IMR-90 (cell line): ENCODE measurements around the gene SPACA7. TPM values are rescaled to one million over a fixed set of nuclear protein-coding genes. Genes with fewer than 3 reads are reported as not detected.

Source experiments
- ATAC-seq: fragments of 200-7000 bp; cut with Tn5 transposase; 2 replicates; pipeline ENCODE4 v1.9.1; 2020; ENCODE audit warnings: low read depth, mild to moderate bottlenecking, moderate library complexity
- BruUV-seq: library from RNA; stranded (reverse); fragments of 400-500 nt; replicated peaks from 2 replicates; lab custom pipeline; 2021; lab: Mats Ljungman, UMichigan
- CTCF ChIA-PET: fragments of 300-600 bp; formaldehyde crosslinking; extraction: SDS; loops from one replicate; lab custom pipeline; 2021; ENCODE audit warnings: antibody characterized with exemption; lab: Yijun Ruan, JAX
- POLR2A ChIA-PET: fragments of 300-600 bp; sonication (Branson Sonifier 250); formaldehyde crosslinking; loops from one replicate; lab custom pipeline; 2022; ENCODE audit warnings: antibody characterized with exemption; ENCODE audit not compliant: unreplicated experiment; lab: Charles Lee
- DNase-seq: peaks from one replicate; pipeline ENCODE4 v3.0.0; 2013
- H2AFZ ChIP-seq: replicated peaks from 2 replicates; pipeline ENCODE3; 2013; ENCODE audit warnings: low read length, mild to moderate bottlenecking; ENCODE audit not compliant: poor library complexity
- H2AK5ac ChIP-seq: 2 replicates; pipeline ENCODE4 v1.6.1; 2013; ENCODE audit warnings: low read depth, low read length, inconsistent platforms
- H2AK9ac ChIP-seq: replicated peaks from 2 replicates; pipeline ENCODE3; 2013; ENCODE audit warnings: mild to moderate bottlenecking, low read depth, low read length, moderate library complexity; ENCODE audit not compliant: poor library complexity
- H2BK120ac ChIP-seq: 2 replicates; pipeline ENCODE4 v1.6.1; 2013; ENCODE audit warnings: low read depth, low read length, inconsistent platforms
- H2BK15ac ChIP-seq: 3 replicates; pipeline ENCODE4 v1.6.1; 2013; ENCODE audit warnings: low read depth, low read length, inconsistent platforms
- H2BK20ac ChIP-seq: 2 replicates; pipeline ENCODE4 v1.6.1; 2013; ENCODE audit warnings: low read depth, mild to moderate bottlenecking, inconsistent platforms, low read length, moderate library complexity
- H2BK5ac ChIP-seq: 2 replicates; pipeline ENCODE4 v1.6.1; 2013; ENCODE audit warnings: mild to moderate bottlenecking, low read depth, low read length, inconsistent platforms; ENCODE audit not compliant: poor library complexity, severe bottlenecking
- H3K14ac ChIP-seq: replicated peaks from 2 replicates; pipeline ENCODE4 v1.6.1; 2013; ENCODE audit warnings: low read depth, low read length, inconsistent platforms
- H3K18ac ChIP-seq: 2 replicates; pipeline ENCODE4 v1.6.1; 2013; ENCODE audit warnings: low read depth, low read length, control low read depth
- H3K23ac ChIP-seq: 2 replicates; pipeline ENCODE4 v1.6.1; 2013; ENCODE audit warnings: low read depth, low read length, inconsistent platforms
- H3K27ac ChIP-seq: 2 replicates; pipeline ENCODE4 v1.5.1; 2013; ENCODE audit warnings: mild to moderate bottlenecking, control low read depth, low read length; ENCODE audit not compliant: insufficient read depth
- H3K27me3 ChIP-seq: 2 replicates; pipeline ENCODE4 v1.6.1; 2013; ENCODE audit warnings: low read length; ENCODE audit not compliant: control insufficient read depth, insufficient read depth
- H3K36me3 ChIP-seq: 2 replicates; pipeline ENCODE4 v1.6.1; 2013; ENCODE audit warnings: low read length, mixed read lengths; ENCODE audit not compliant: control insufficient read depth, insufficient read depth
- H3K4ac ChIP-seq: 2 replicates; pipeline ENCODE4 v1.6.1; 2013; ENCODE audit warnings: low read depth, low read length, inconsistent platforms
- H3K4me1 ChIP-seq: 2 replicates; pipeline ENCODE4 v1.6.1; 2013; ENCODE audit warnings: low read length, mixed read lengths; ENCODE audit not compliant: control insufficient read depth, insufficient read depth
- H3K4me2 ChIP-seq: 2 replicates; pipeline ENCODE4 v1.6.1; 2013; ENCODE audit warnings: low read depth, mild to moderate bottlenecking, control low read depth, low read length, moderate library complexity
- H3K4me3 ChIP-seq: 2 replicates; pipeline ENCODE4 v1.5.1; 2013; ENCODE audit warnings: low read depth, mild to moderate bottlenecking, control low read depth, low read length, moderate library complexity; ENCODE audit not compliant: insufficient read depth
- H3K56ac ChIP-seq: 2 replicates; pipeline ENCODE4 v1.6.1; 2013; ENCODE audit warnings: low read length, inconsistent platforms; ENCODE audit not compliant: insufficient read depth; ENCODE audit errors: extremely low read depth
- H3K79me1 ChIP-seq, 2 experiments: 2 replicates each; pipeline ENCODE4 v1.6.1; 2013; ENCODE audit warnings: low read length in 2 of 2, inconsistent platforms in 1 of 2, low read depth in 1 of 2
- H3K9ac ChIP-seq: 2 replicates; pipeline ENCODE4 v1.6.1; 2013; ENCODE audit warnings: low read depth, low read length, control low read depth
- H3K9me1 ChIP-seq: 2 replicates; pipeline ENCODE4 v1.6.1; 2013; ENCODE audit warnings: low read length, inconsistent platforms; ENCODE audit not compliant: insufficient read depth
- H3K9me3 ChIP-seq: 2 replicates; pipeline ENCODE4 v1.6.1; 2013; ENCODE audit warnings: low read length; ENCODE audit not compliant: control insufficient read depth, insufficient read depth
- H4K20me1 ChIP-seq: 2 replicates; pipeline ENCODE4 v1.6.1; 2013; ENCODE audit warnings: low read length, inconsistent platforms; ENCODE audit not compliant: insufficient read depth
- H4K5ac ChIP-seq: 2 replicates; pipeline ENCODE4 v1.6.1; 2013; ENCODE audit warnings: mild to moderate bottlenecking, low read depth, low read length, control low read depth
- H4K8ac ChIP-seq, 2 experiments: 2 replicates each; pipeline ENCODE4 v1.6.1; 2013; ENCODE audit warnings: low read depth in 2 of 2, low read length in 2 of 2, control low read depth in 1 of 2, inconsistent platforms in 1 of 2
- H4K91ac ChIP-seq: 2 replicates; pipeline ENCODE4 v1.6.1; 2013; ENCODE audit warnings: low read depth, low read length, inconsistent platforms; ENCODE audit not compliant: insufficient read depth
- BHLHE40 ChIP-seq: fragments of 150-350 bp; IDR thresholded peaks from 2 replicates; pipeline ENCODE4 v1.6.1; 2016; ENCODE audit warnings: mild to moderate bottlenecking, low read depth, low read length
- CTCF ChIP-seq: conservative IDR thresholded peaks from 2 replicates; pipeline ENCODE4 v1.5.1; 2012; ENCODE audit warnings: mild to moderate bottlenecking, low read depth, low read length, improper control_type of control experiment
- WGBS, 2 experiments: methylation state at CpG; one replicate each; pipeline versions ENCODE4 v1.1.5 to v1.1.7; 2013; ENCODE audit warnings: missing lambda C conversion rate in 2 of 2; ENCODE audit not compliant: insufficient read length in 1 of 2; ENCODE audit errors: extremely low coverage in 2 of 2; 5-methylcytosine and 5-hydroxymethylcytosine counted together
- dilution Hi-C: fragments of 300-500 bp; cut with HindIII; formaldehyde crosslinking; loops from one replicate; pipeline ENCODE4 v1.14.3; 2018; ENCODE audit warnings: low sequenced_read_pairs; ENCODE audit not compliant: unreplicated experiment
- in situ Hi-C: fragments of 300-500 bp; cut with MboI; formaldehyde crosslinking; loops from 3 replicates; pipeline ENCODE4 v1.14.3; 2019; ENCODE audit warnings: low sequenced_read_pairs, inconsistent platforms, mixed read lengths
- intact Hi-C: fragments of 100-400 bp; cut with micrococcal nuclease; formaldehyde crosslinking; loops from 2 replicates; pipeline ENCODE4 v1.10.0; 2022
- polyA plus RNA-seq, 3 experiments: library from polyadenylated mRNA; depleted of rRNA; stranded (reverse); fragments of >200 nt; gene quantifications; 2 replicates each; pipeline ENCODE4 v1.2.3, GENCODE V29; 2012; ENCODE audit warnings: low replicate concordance in 1 of 3
- total RNA-seq: library from RNA; depleted of rRNA; stranded (reverse); fragments of >200 nt; gene quantifications from 2 replicates; pipeline ENCODE4 v1.2.3, GENCODE V29; 2012

Gene SPACA7
- total and polyA plus RNA-seq, 2 of the 4 experiments (the other 2 are of a cell fraction), result not detected

GRCh38 chr13:112333756-112334543 lies 42.2 kb upstream of the SPACA7 start:
- no peak overlapping the region for H3K56ac ChIP-seq
- no peak overlapping the region for H2BK5ac ChIP-seq
- H4K20me1 ChIP-seq, result no peaks in the 10 kb centered on the region
- no peaks in the 10 kb centered on the region for H3K36me3 ChIP-seq
- dilution Hi-C loops, result no loop called here
- ATAC-seq (no peak), DNase-seq (no peak)
- WGBS, 2 experiments, result no CpG with 5 or more reads among the region's 16 CpGs
- H2BK15ac ChIP-seq, result no peak overlapping the region
- no peaks in the 10 kb centered on the region for H3K27me3 ChIP-seq
- H4K8ac ChIP-seq, result no peak overlapping the region
- no peaks in the 10 kb centered on the region for H3K79me1 ChIP-seq
- no peak overlapping the region for H3K4ac ChIP-seq
- no TSS peak for BruUV-seq
- no peak overlapping the region for H3K4me3 ChIP-seq
- ChIA-PET POLR2A (no interaction called here), CTCF (no interaction called here)
- H2AK5ac ChIP-seq, result no peak overlapping the region
- no peak overlapping the region for H2AK9ac ChIP-seq
- no peak overlapping the region for H3K9ac ChIP-seq
- H4K5ac ChIP-seq, result no peak overlapping the region
- no peak overlapping the region for H3K18ac ChIP-seq
- H3K27ac ChIP-seq, result no peak overlapping the region
- no peak overlapping the region for H2AFZ ChIP-seq
- in situ Hi-C loops, result loop anchor here (10.0 kb wide), 1 partner anchor 59 kb away; no protein-coding TSS in a partner anchor
- no peak overlapping the region for H3K23ac ChIP-seq
- peaks cover 25% of the 10 kb centered on the region for H3K9me3 ChIP-seq
- no peak for TF ChIP-seq BHLHE40
- no peak for TF ChIP-seq CTCF
- no peaks in the 10 kb centered on the region for H3K9me1 ChIP-seq
- no peak overlapping the region for H2BK120ac ChIP-seq
- H3K4me1 ChIP-seq, result no peaks in the 10 kb centered on the region
- intact Hi-C loops, result no loop called here
- H3K14ac ChIP-seq, result no peak overlapping the region
- no peak overlapping the region for H3K4me2 ChIP-seq
- H2BK20ac ChIP-seq, result no peak overlapping the region
- H4K91ac ChIP-seq, result no peak overlapping the region
